ENCODE results near the gene PSMB5.

PSMB5 gene

GRCh38 chr14:22978487-22978837 lies 56.2 kb downstream of the PSMB5 start:
- TF ChIP-seq L3MBTL2 (conservative IDR thresholded peaks at IDR 0.05) (no peak), ARNT (IDR thresholded peaks at IDR 0.05) (no peak), SP1 (IDR thresholded peaks at IDR 0.05) (no peak), TARDBP (IDR thresholded peaks at IDR 0.05) (no peak), SUZ12 (IDR thresholded peaks at IDR 0.05) (no peak)
- no peak for DNase-seq (ENCODE audit: extremely low spot score)
- ChIA-PET CTCF (interaction anchor here (1.5 to 3.3 kb wide), 4 partner anchors 8 to 90 kb away, joined by 4 to 29 read pairs (median 8); no protein-coding TSS in a partner anchor), POLR2A (interaction anchor here (0.9 to 3.9 kb wide), 8 partner anchors 10 to 342 kb away, joined by 3 to 27 read pairs (median 16); partner anchors contain the start of genes CDH24, HAUS4 and PRMT5)

GRCh38 chr14:22977684-22978486 lies 56.8 kb downstream of the PSMB5 start:
- TF ChIP-seq FOXM1 (IDR thresholded peaks at IDR 0.05; ENCODE audit: borderline replicate concordance), result no peak
- TF ChIP-seq BHLHE40 (IDR thresholded peaks at IDR 0.05; ENCODE audit: borderline replicate concordance), result no peak
- no peak for TF ChIP-seq FOXK2 (IDR thresholded peaks at IDR 0.05)
- no peak for TF ChIP-seq ARNT (IDR thresholded peaks at IDR 0.05)
- no peak for TF ChIP-seq FOXA1 (IDR thresholded peaks at IDR 0.05)
- no peak for TF ChIP-seq HDGF (IDR thresholded peaks at IDR 0.05; ENCODE audit: borderline replicate concordance)
- TF ChIP-seq SP1 (IDR thresholded peaks at IDR 0.05), result no peak
- ChIA-PET POLR2A (interaction anchor here (0.9 to 7.3 kb wide), 14 partner anchors 6 to 343 kb away, joined by 3 to 56 read pairs (median 7); partner anchors contain the start of genes AJUBA, CDH24, HAUS4 and PRMT5), CTCF (interaction anchor here (1.3 to 3.3 kb wide), 6 partner anchors 9 to 91 kb away, joined by 4 to 29 read pairs (median 7); no protein-coding TSS in a partner anchor)
- DNase-seq (ENCODE audit: extremely low spot score), result no peak

GRCh38 chr14:22977434-22977683 lies 57.3 kb downstream of the PSMB5 start:
- TF ChIP-seq PKNOX1 (IDR thresholded peaks at IDR 0.05) (no peak), BHLHE40 (IDR thresholded peaks at IDR 0.05; ENCODE audit: borderline replicate concordance) (no peak), FOXA1 (IDR thresholded peaks at IDR 0.05) (no peak), TARDBP (IDR thresholded peaks at IDR 0.05) (no peak), NFRKB (IDR thresholded peaks at IDR 0.05) (no peak), SP1 (IDR thresholded peaks at IDR 0.05) (no peak)
- no peak for DNase-seq (ENCODE audit: extremely low spot score)
- ChIA-PET CTCF (interaction anchor here (1.2 to 3.3 kb wide), 7 partner anchors 9 to 91 kb away, joined by 5 to 29 read pairs (median 7); no protein-coding TSS in a partner anchor), POLR2A (interaction anchor here (1.0 to 7.3 kb wide), 16 partner anchors 7 to 118 kb away, joined by 3 to 56 read pairs (median 6); partner anchors contain the start of genes AJUBA, C14orf119, CDH24 and HAUS4)

- CTCF ChIA-PET, result interaction anchor here (0.7 to 3.3 kb wide), 8 partner anchors 10 to 95 kb away, joined by 3 to 29 read pairs (median 7); no protein-coding TSS in a partner anchor
- POLR2A ChIA-PET, result interaction anchor here (1.0 to 7.3 kb wide), 17 partner anchors 7 to 119 kb away, joined by 3 to 56 read pairs (median 5); partner anchors contain the start of genes AJUBA, C14orf119, CDH24 and HAUS4
- TF ChIP-seq ARNT (IDR thresholded peaks at IDR 0.05) (no peak), NFRKB (IDR thresholded peaks at IDR 0.05) (no peak), PKNOX1 (IDR thresholded peaks at IDR 0.05) (no peak), HDGF (IDR thresholded peaks at IDR 0.05; ENCODE audit: borderline replicate concordance) (no peak), CTBP1 (IDR thresholded peaks at IDR 0.05; ENCODE audit: borderline replicate concordance) (no peak)
- no peak for DNase-seq (ENCODE audit: extremely low spot score)
Measured at GRCh38 chr14:22976620-22977433, 57.9 kb downstream of the PSMB5 start.
